Measurements from ENCODE around the gene NEBL.
"Not testable (repeated sequence)": the region's sequence is repeated elsewhere in the genome, so short reads cannot be mapped to it uniquely, and the experiment has no call there.

The NEBL gene

GRCh38 chr10:20897146-20897825, at the start of gene NEBL:
TSS of gene NEBL (minus strand) at chr10:20897311. CDS start at chr10:20897205, 106 bp downstream.
- DNase-seq, result no peak

- no peak for DNase-seq
These were observed 48.6 kb upstream of the NEBL start for GRCh38 chr10:20945546-20946332.

- DNase-seq, result no peak
These were observed 47.8 kb upstream of the NEBL start for GRCh38 chr10:20944789-20945502.

GRCh38 chr10:20939414-20939813, 42.3 kb upstream of the NEBL start:
- not testable (repeated sequence) for DNase-seq

GRCh38 chr10:20936396-20936795, 39.3 kb upstream of the NEBL start:
- no peak for DNase-seq

- DNase-seq, result no peak
These were observed 38.8 kb upstream of the NEBL start for GRCh38 chr10:20935931-20936330.

- no peak for DNase-seq
These were observed 38.2 kb upstream of the NEBL start for GRCh38 chr10:20935301-20935700.

- no peak for DNase-seq
These were observed 36.6 kb upstream of the NEBL start for GRCh38 chr10:20933705-20934104.

GRCh38 chr10:20932606-20933126, 35.6 kb upstream of the NEBL start:
- no peak for DNase-seq

- no peak for DNase-seq
These were observed 34.2 kb upstream of the NEBL start for GRCh38 chr10:20931156-20931795.

- DNase-seq, result no peak
These were observed 30.3 kb upstream of the NEBL start for GRCh38 chr10:20927456-20927855.

GRCh38 chr10:20922451-20922850, 25.3 kb upstream of the NEBL start:
- no peak for DNase-seq

- DNase-seq, result no peak
These were observed 24.9 kb upstream of the NEBL start for GRCh38 chr10:20922033-20922432.

- DNase-seq, result no peak
These were observed 22.9 kb upstream of the NEBL start for GRCh38 chr10:20920061-20920460.

- no peak for DNase-seq
These were observed 22.4 kb upstream of the NEBL start for GRCh38 chr10:20919481-20919880.

- DNase-seq, result no peak
These were observed 19.9 kb upstream of the NEBL start for GRCh38 chr10:20916976-20917375.

GRCh38 chr10:20912969-20913368, 15.9 kb upstream of the NEBL start:
- DNase-seq, result no peak

- DNase-seq, result no peak
These were observed 14.5 kb upstream of the NEBL start for GRCh38 chr10:20911626-20912025.

- DNase-seq, result no peak
These were observed 12.7 kb upstream of the NEBL start for GRCh38 chr10:20909801-20910200.

GRCh38 chr10:20908391-20908790, 11.3 kb upstream of the NEBL start:
- DNase-seq, result no peak

GRCh38 chr10:20903635-20904390, 6.7 kb upstream of the NEBL start:
- DNase-seq, result no peak

- no peak for DNase-seq
These were observed 4.0 kb upstream of the NEBL start for GRCh38 chr10:20901110-20901509.

Measured in NCI-H2029 (cell line).